Effector memory CD4-positive, alpha-beta T cell (primary cell): ENCODE measurements around the gene SPACA1.
"Not testable (repeated sequence)": the region's sequence is repeated elsewhere in the genome, so short reads cannot be mapped to it uniquely, and the experiment has no call there.

ENCODE experiments used
- DNase-seq, 3 donors: peaks; one replicate each; pipeline ENCODE4 v3.0.0-alpha.2; 2020
- H3K27ac ChIP-seq: 2 replicates; pipeline ENCODE4 v1.7.0; 2013; ENCODE audit warnings: mild to moderate bottlenecking, low read length, moderate library complexity; ENCODE audit not compliant: insufficient read depth, poor library complexity, severe bottlenecking
- H3K27me3 ChIP-seq: replicated peaks from 2 replicates; pipeline ENCODE4 v1.7.0; 2013; ENCODE audit warnings: mild to moderate bottlenecking, low read length; ENCODE audit not compliant: insufficient read depth, control insufficient read depth, poor library complexity, severe bottlenecking
- H3K36me3 ChIP-seq: 2 replicates; pipeline ENCODE4 v1.7.0; 2013; ENCODE audit warnings: mild to moderate bottlenecking, low read length, moderate library complexity; ENCODE audit not compliant: control insufficient read depth, insufficient read depth
- H3K4me1 ChIP-seq: 2 replicates; pipeline ENCODE4 v1.7.0; 2013; ENCODE audit warnings: low read length, mild to moderate bottlenecking; ENCODE audit not compliant: control insufficient read depth, insufficient read depth, poor library complexity, severe bottlenecking
- H3K4me3 ChIP-seq: 2 replicates; pipeline ENCODE4 v1.7.0; 2013; ENCODE audit warnings: low read length, low read depth, mild to moderate bottlenecking; ENCODE audit not compliant: insufficient read depth, poor library complexity, severe bottlenecking
- H3K9me3 ChIP-seq: 2 replicates; pipeline ENCODE4 v1.7.0; 2013; ENCODE audit warnings: mild to moderate bottlenecking, low read length, moderate library complexity; ENCODE audit not compliant: control insufficient read depth
- total RNA-seq, 3 donors: gene quantifications; one replicate each; lab custom pipeline; 2026; lab: John Stamatoyannopoulos, UW

The SPACA1 gene, protein sequence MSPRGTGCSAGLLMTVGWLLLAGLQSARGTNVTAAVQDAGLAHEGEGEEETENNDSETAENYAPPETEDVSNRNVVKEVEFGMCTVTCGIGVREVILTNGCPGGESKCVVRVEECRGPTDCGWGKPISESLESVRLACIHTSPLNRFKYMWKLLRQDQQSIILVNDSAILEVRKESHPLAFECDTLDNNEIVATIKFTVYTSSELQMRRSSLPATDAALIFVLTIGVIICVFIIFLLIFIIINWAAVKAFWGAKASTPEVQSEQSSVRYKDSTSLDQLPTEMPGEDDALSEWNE
- total RNA-seq: 0 reads per million in 3 donors

- no peaks in the 10 kb centered on the region for H3K4me1 ChIP-seq
- no peaks in the 10 kb centered on the region for H3K36me3 ChIP-seq
- H3K4me3 ChIP-seq: no peak within 1 kb of the TSS
- H3K9me3 ChIP-seq: no peaks in the 10 kb centered on the region
- H3K27me3 ChIP-seq: no peaks in the 10 kb centered on the region
- DNase-seq: no peak
- H3K27ac ChIP-seq: no peak within 1 kb of the TSS
These were observed at the start of gene SPACA1 for GRCh38 chr6:88047510-88048150. Gene SPACA1, plus strand, starts transcription at chr6:88047841. Its CDS starts 65 bp downstream, at chr6:88047906.

DNA sequence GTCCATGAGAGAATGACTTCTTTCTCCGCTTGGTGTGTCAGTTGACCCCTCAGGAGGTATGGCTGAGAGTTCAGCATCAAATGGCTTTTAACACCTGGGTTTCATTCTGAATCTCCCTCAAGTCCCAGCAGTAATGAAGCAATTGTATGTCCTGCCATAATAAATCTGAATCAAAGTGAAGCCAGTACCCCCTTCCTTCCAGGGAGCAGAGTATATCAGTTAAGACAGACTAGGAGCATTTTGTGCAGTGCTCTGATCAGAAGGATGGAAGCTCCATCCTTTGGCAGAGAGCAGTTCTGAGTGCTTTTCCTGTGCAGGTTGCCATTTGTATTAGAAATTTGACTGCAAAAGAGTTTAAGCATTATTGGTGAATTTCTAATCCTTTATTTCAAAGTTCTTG, 46.9 kb upstream of the SPACA1 start:
- H3K27me3 ChIP-seq: peaks cover 3% of the 10 kb centered on the region
- H3K9me3 ChIP-seq: no peaks in the 10 kb centered on the region
- H3K4me3 ChIP-seq: no peak overlapping the region
- H3K27ac ChIP-seq: no peak overlapping the region
- H3K36me3 ChIP-seq: no peaks in the 10 kb centered on the region
- no peaks in the 10 kb centered on the region for H3K4me1 ChIP-seq
- no peak for DNase-seq

GRCh38 chr6:88001279-88001678, 46.4 kb upstream of the SPACA1 start:
- H3K4me1 ChIP-seq, H3K4me3 ChIP-seq, DNase-seq, H3K27ac ChIP-seq, H3K9me3 ChIP-seq, H3K36me3 ChIP-seq, H3K27me3 ChIP-seq: not testable (repeated sequence)

- Histone ChIP-seq H3K9me3 (no peaks in the 10 kb centered on the region), H3K27ac (no peak overlapping the region)
- DNase-seq: no peak
These were observed 42.9 kb upstream of the SPACA1 start for GRCh38 chr6:88004707-88005106.

GRCh38 chr6:88006557-88006956, 41.1 kb upstream of the SPACA1 start:
- no peak for DNase-seq
- no peaks in the 10 kb centered on the region for H3K4me1 ChIP-seq
- H3K9me3 ChIP-seq: no peaks in the 10 kb centered on the region
- no peaks in the 10 kb centered on the region for H3K27me3 ChIP-seq
- H3K4me3 ChIP-seq: no peak overlapping the region
- H3K27ac ChIP-seq: no peak overlapping the region
- no peaks in the 10 kb centered on the region for H3K36me3 ChIP-seq

More at GRCh38 chr6:88004707-88005106, 42.9 kb upstream of the SPACA1 start:
- Histone ChIP-seq H3K36me3 (no peaks in the 10 kb centered on the region), H3K27me3 (peaks cover 3% of the 10 kb centered on the region), H3K4me3 (no peak overlapping the region), H3K4me1 (no peaks in the 10 kb centered on the region)

- H3K9me3 ChIP-seq: no peaks in the 10 kb centered on the region
- no peaks in the 10 kb centered on the region for H3K27me3 ChIP-seq
- H3K4me1 ChIP-seq: peaks cover 5% of the 10 kb centered on the region
- no peak for DNase-seq
- no peak overlapping the region for H3K27ac ChIP-seq
- H3K36me3 ChIP-seq: no peaks in the 10 kb centered on the region
- H3K4me3 ChIP-seq: no peak overlapping the region
These were observed 39.2 kb upstream of the SPACA1 start for GRCh38 chr6:88008411-88008810.

GRCh38 chr6:88008831-88009231, 38.8 kb upstream of the SPACA1 start:
- no peaks in the 10 kb centered on the region for H3K9me3 ChIP-seq
- no peaks in the 10 kb centered on the region for H3K36me3 ChIP-seq
- DNase-seq: no peak
- H3K27ac ChIP-seq: no peak overlapping the region
- H3K27me3 ChIP-seq: no peaks in the 10 kb centered on the region
- H3K4me3 ChIP-seq: no peak overlapping the region
- peaks cover 5% of the 10 kb centered on the region for H3K4me1 ChIP-seq

DNA sequence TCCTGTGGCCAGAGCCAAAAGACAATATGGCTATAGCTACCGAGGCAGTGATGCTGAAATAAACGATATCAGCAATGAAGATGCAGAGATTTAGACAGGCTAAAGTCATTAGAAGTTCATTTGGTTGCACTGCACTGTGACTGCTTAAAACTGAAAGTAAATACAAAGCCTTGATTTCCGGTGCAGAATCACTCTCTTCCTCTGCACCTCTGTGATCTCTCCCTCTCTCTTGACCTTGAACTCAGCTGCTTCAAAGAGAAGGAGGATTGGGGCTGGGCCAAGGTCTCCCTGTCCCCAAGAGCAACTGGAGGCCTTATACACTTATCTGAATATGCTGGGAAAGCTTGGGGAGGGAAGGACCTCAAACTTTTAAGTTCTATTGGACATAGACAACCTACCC, 34.6 kb upstream of the SPACA1 start:
- Histone ChIP-seq H3K27ac (no peak overlapping the region), H3K36me3 (no peaks in the 10 kb centered on the region), H3K4me3 (no peak overlapping the region), H3K9me3 (no peaks in the 10 kb centered on the region), H3K27me3 (no peaks in the 10 kb centered on the region), H3K4me1 (peaks cover 5% of the 10 kb centered on the region)
- no peak for DNase-seq

GRCh38 chr6:88013554-88013953, 34.1 kb upstream of the SPACA1 start:
- H3K4me1 ChIP-seq: peaks cover 5% of the 10 kb centered on the region
- no peaks in the 10 kb centered on the region for H3K36me3 ChIP-seq
- DNase-seq: no peak
- no peaks in the 10 kb centered on the region for H3K9me3 ChIP-seq
- H3K27ac ChIP-seq: no peak overlapping the region
- no peak overlapping the region for H3K4me3 ChIP-seq
- H3K27me3 ChIP-seq: no peaks in the 10 kb centered on the region

- DNase-seq: no peak
- H3K27ac ChIP-seq: no peak overlapping the region
- H3K27me3 ChIP-seq: no peaks in the 10 kb centered on the region
- H3K4me3 ChIP-seq: no peak overlapping the region
- no peaks in the 10 kb centered on the region for H3K9me3 ChIP-seq
- no peaks in the 10 kb centered on the region for H3K36me3 ChIP-seq
- H3K4me1 ChIP-seq: no peaks in the 10 kb centered on the region
These were observed 27.2 kb upstream of the SPACA1 start for GRCh38 chr6:88020439-88020838.
